NOMO-1 treated with DMSO at 0.1 percent for 48 hours (cell line): ENCODE measurements around the gene CPNE4.
A peak's percentile ranks its signal among the peaks of the same experiment; 100 is the strongest.

Source experiments
- DNase-seq: peaks from one replicate; lab custom pipeline; 2025; ENCODE audit not compliant: unreplicated experiment; lab: John Stamatoyannopoulos, UW

Gene CPNE4

DNA sequence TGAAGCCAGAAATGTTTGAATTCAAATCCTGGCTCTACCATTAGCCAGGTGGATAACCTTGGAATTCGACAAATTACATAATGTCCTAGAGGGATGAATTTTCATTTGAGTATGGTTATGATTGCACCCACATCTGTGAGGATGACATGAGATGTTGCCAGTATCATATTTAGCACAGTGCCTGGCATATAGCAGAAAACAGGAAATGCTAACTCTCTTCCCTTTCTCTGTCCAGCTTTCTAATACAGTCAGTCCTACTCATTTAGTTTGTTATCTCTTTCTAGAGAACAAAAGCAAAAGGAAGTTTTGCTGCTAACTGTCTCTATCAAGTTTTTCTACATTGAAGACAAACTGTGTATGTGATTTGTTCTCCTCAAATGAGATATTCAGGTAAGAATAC lies 231.7 kb downstream of the CPNE4 start:
- DNase-seq: peak; percentile 26

GRCh38 chr3:131802029-131802428 lies 232.8 kb downstream of the CPNE4 start:
- peak; percentile 36 for DNase-seq

DNA sequence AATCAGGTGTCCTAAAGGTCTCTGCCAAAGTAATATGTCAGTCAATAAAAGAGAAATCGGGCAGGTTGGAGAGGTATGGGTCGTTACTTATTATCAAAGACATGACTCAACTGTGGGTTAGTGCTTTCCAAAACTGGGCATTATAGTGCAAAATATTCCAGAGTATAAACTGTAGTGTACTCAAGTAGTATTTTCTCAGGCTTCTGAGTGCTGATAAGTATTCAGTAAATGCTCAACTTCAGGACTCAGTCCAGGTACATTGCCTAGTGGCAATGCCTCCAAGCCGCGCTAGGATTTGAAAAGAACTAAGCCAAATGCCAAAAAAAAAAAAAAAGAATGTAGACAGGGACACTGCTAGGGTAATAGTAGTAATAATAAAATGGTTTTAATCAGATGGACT lies 233.2 kb downstream of the CPNE4 start:
- DNase-seq: no peak

GRCh38 chr3:131797776-131798175 lies 237.0 kb downstream of the CPNE4 start:
- DNase-seq: no peak

GRCh38 chr3:131796558-131797198 lies 238.1 kb downstream of the CPNE4 start:
- no peak for DNase-seq

GRCh38 chr3:131796111-131796510 lies 238.7 kb downstream of the CPNE4 start:
- DNase-seq: no peak

GRCh38 chr3:131795390-131796090 lies 239.3 kb downstream of the CPNE4 start:
- peak; percentile 71 for DNase-seq

GRCh38 chr3:131794766-131795388 lies 239.9 kb downstream of the CPNE4 start:
- peak; percentile 60 for DNase-seq

DNA sequence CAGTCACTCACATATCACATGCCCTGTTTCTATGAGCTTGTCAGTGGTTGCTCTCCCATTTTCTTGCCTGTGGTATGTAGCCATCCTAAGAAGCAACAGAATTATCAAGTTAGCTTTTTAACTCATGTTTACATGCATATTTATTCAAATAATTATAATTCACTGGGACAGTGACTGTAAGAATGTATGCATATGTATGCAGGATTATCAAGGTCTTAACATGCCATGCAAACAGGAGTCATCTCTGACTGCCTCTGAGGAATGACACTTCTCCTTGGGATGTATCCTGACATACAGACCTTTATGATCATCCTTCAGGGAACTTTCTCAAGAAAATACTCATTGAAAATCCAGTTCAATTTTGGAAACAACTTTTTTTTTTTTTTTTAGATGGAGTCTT lies 240.9 kb downstream of the CPNE4 start:
- no peak for DNase-seq

GRCh38 chr3:131789188-131789587 lies 245.6 kb downstream of the CPNE4 start:
- DNase-seq: no peak

GRCh38 chr3:131786386-131786785 lies 248.4 kb downstream of the CPNE4 start:
- DNase-seq: no peak

GRCh38 chr3:131782751-131783150 lies 252.1 kb downstream of the CPNE4 start:
- DNase-seq: no peak

GRCh38 chr3:131778526-131778925 lies 256.3 kb downstream of the CPNE4 start:
- DNase-seq: no peak

DNA sequence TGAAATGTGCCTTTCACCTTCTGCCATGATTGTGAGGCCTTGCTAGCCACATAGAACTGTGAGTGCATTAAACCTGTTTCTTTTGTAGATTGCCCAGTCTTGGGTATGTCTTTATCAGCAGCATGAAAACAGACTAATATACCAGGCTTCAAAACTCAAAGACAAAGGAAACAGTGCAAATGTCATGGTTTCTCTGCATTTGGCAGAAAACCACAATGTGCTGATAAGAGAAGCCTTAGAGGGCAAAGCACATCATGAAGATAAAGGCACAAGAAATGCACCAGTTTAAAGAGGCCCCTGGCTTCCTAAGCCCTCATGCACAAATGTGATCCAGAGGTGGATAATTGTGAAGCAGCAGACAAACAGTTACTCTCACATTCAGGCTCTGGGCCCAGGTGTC lies 259.2 kb downstream of the CPNE4 start:
- no peak for DNase-seq

- DNase-seq: no peak
Measured at GRCh38 chr3:131772269-131773026, 262.4 kb downstream of the CPNE4 start.

- DNase-seq: no peak
Measured at GRCh38 chr3:131762981-131763564, 271.7 kb downstream of the CPNE4 start.

GRCh38 chr3:131756405-131756804 lies 278.4 kb downstream of the CPNE4 start:
- DNase-seq: no peak

DNA sequence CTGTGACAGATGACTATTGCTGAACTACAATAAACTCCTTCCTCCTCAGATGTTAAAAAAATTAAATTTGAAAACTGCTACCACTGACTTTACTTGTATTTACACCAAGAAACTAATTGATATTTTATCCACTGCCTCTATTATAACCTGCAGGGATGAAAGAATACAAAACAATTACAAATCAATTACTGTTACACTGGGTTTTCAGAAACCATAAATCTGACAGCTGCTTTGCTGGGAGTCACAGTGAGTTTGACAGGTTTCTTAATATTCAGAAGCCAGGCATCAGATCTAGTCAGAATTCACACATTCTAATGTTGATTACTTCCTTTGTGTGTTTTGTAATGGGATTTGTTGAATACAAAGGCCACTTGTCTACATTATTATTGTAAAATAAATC lies 279.4 kb downstream of the CPNE4 start:
- DNase-seq: no peak

DNA sequence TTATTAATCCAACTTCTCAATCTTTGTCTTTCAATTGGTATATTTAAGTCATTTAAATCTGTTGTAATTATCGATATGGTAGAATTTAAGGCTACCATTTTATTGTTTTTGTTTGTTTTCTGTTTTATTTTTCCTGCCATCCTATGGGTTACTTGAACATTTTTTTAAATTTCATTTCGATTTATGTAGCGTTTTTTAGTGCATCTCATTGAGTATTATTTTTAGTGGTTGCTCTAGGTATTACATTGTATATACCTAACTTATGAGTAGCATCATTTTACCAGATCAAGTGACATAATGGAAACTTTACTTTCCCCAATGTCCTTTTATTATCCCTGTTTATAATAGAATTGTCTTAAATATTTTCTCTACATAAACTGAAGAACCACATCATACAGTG lies 284.6 kb downstream of the CPNE4 start:
- DNase-seq: no peak

DNA sequence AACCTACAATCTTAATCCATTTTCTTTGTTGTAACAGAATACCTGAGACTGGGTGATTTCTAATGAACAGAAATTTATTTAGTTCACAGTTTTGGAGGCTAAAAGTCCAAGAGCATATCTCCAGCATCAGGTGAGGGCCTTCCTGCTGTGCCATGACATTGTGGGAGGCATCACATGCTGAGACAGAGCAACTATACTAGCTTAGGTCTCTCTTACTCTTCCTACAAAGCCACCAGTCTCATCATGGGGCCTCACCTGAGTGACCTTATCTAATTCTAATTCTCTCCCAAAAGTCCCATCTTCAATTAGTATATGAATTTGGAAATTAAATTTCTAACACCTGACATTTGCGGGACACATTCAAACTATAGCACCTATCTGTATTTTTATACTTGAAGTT lies 285.0 kb downstream of the CPNE4 start:
- no peak for DNase-seq

- no peak for DNase-seq
Measured at GRCh38 chr3:131747466-131747865, 287.3 kb downstream of the CPNE4 start.
